IMR-90 (cell line): ENCODE measurements around the gene ZFR2. TPM values are rescaled to one million over a fixed set of nuclear protein-coding genes. Genes with fewer than 3 reads are reported as not detected.

ENCODE experiments used
- ATAC-seq: fragments of 200-7000 bp; cut with Tn5 transposase; 2 replicates; pipeline ENCODE4 v1.9.1; 2020; ENCODE audit warnings: low read depth, mild to moderate bottlenecking, moderate library complexity
- BruUV-seq: library from RNA; stranded (reverse); fragments of 400-500 nt; replicated peaks from 2 replicates; lab custom pipeline; 2021; lab: Mats Ljungman, UMichigan
- CTCF ChIA-PET: fragments of 300-600 bp; formaldehyde crosslinking; extraction: SDS; loops from one replicate; lab custom pipeline; 2021; ENCODE audit warnings: antibody characterized with exemption; lab: Yijun Ruan, JAX
- POLR2A ChIA-PET: fragments of 300-600 bp; sonication (Branson Sonifier 250); formaldehyde crosslinking; loops from one replicate; lab custom pipeline; 2022; ENCODE audit warnings: antibody characterized with exemption; ENCODE audit not compliant: unreplicated experiment; lab: Charles Lee
- DNase-seq: peaks from one replicate; pipeline ENCODE4 v3.0.0; 2013
- H2AFZ ChIP-seq: replicated peaks from 2 replicates; pipeline ENCODE3; 2013; ENCODE audit warnings: low read length, mild to moderate bottlenecking; ENCODE audit not compliant: poor library complexity
- H2AK5ac ChIP-seq: 2 replicates; pipeline ENCODE4 v1.6.1; 2013; ENCODE audit warnings: low read depth, low read length, inconsistent platforms
- H2AK9ac ChIP-seq: replicated peaks from 2 replicates; pipeline ENCODE3; 2013; ENCODE audit warnings: mild to moderate bottlenecking, low read depth, low read length, moderate library complexity; ENCODE audit not compliant: poor library complexity
- H2BK120ac ChIP-seq: 2 replicates; pipeline ENCODE4 v1.6.1; 2013; ENCODE audit warnings: low read depth, low read length, inconsistent platforms
- H2BK15ac ChIP-seq: 3 replicates; pipeline ENCODE4 v1.6.1; 2013; ENCODE audit warnings: low read depth, low read length, inconsistent platforms
- H2BK20ac ChIP-seq: 2 replicates; pipeline ENCODE4 v1.6.1; 2013; ENCODE audit warnings: low read depth, mild to moderate bottlenecking, inconsistent platforms, low read length, moderate library complexity
- H2BK5ac ChIP-seq: 2 replicates; pipeline ENCODE4 v1.6.1; 2013; ENCODE audit warnings: mild to moderate bottlenecking, low read depth, low read length, inconsistent platforms; ENCODE audit not compliant: poor library complexity, severe bottlenecking
- H3K14ac ChIP-seq: replicated peaks from 2 replicates; pipeline ENCODE4 v1.6.1; 2013; ENCODE audit warnings: low read depth, low read length, inconsistent platforms
- H3K18ac ChIP-seq: 2 replicates; pipeline ENCODE4 v1.6.1; 2013; ENCODE audit warnings: low read depth, low read length, control low read depth
- H3K23ac ChIP-seq: 2 replicates; pipeline ENCODE4 v1.6.1; 2013; ENCODE audit warnings: low read depth, low read length, inconsistent platforms
- H3K27ac ChIP-seq: 2 replicates; pipeline ENCODE4 v1.5.1; 2013; ENCODE audit warnings: mild to moderate bottlenecking, control low read depth, low read length; ENCODE audit not compliant: insufficient read depth
- H3K27me3 ChIP-seq: 2 replicates; pipeline ENCODE4 v1.6.1; 2013; ENCODE audit warnings: low read length; ENCODE audit not compliant: control insufficient read depth, insufficient read depth
- H3K36me3 ChIP-seq: 2 replicates; pipeline ENCODE4 v1.6.1; 2013; ENCODE audit warnings: low read length, mixed read lengths; ENCODE audit not compliant: control insufficient read depth, insufficient read depth
- H3K4ac ChIP-seq: 2 replicates; pipeline ENCODE4 v1.6.1; 2013; ENCODE audit warnings: low read depth, low read length, inconsistent platforms
- H3K4me1 ChIP-seq: 2 replicates; pipeline ENCODE4 v1.6.1; 2013; ENCODE audit warnings: low read length, mixed read lengths; ENCODE audit not compliant: control insufficient read depth, insufficient read depth
- H3K4me2 ChIP-seq: 2 replicates; pipeline ENCODE4 v1.6.1; 2013; ENCODE audit warnings: low read depth, mild to moderate bottlenecking, control low read depth, low read length, moderate library complexity
- H3K4me3 ChIP-seq: 2 replicates; pipeline ENCODE4 v1.5.1; 2013; ENCODE audit warnings: low read depth, mild to moderate bottlenecking, control low read depth, low read length, moderate library complexity; ENCODE audit not compliant: insufficient read depth
- H3K56ac ChIP-seq: 2 replicates; pipeline ENCODE4 v1.6.1; 2013; ENCODE audit warnings: low read length, inconsistent platforms; ENCODE audit not compliant: insufficient read depth; ENCODE audit errors: extremely low read depth
- H3K79me1 ChIP-seq, 2 experiments: 2 replicates each; pipeline ENCODE4 v1.6.1; 2013; ENCODE audit warnings: low read length in 2 of 2, inconsistent platforms in 1 of 2, low read depth in 1 of 2
- H3K9ac ChIP-seq: 2 replicates; pipeline ENCODE4 v1.6.1; 2013; ENCODE audit warnings: low read depth, low read length, control low read depth
- H3K9me1 ChIP-seq: 2 replicates; pipeline ENCODE4 v1.6.1; 2013; ENCODE audit warnings: low read length, inconsistent platforms; ENCODE audit not compliant: insufficient read depth
- H3K9me3 ChIP-seq: 2 replicates; pipeline ENCODE4 v1.6.1; 2013; ENCODE audit warnings: low read length; ENCODE audit not compliant: control insufficient read depth, insufficient read depth
- H4K20me1 ChIP-seq: 2 replicates; pipeline ENCODE4 v1.6.1; 2013; ENCODE audit warnings: low read length, inconsistent platforms; ENCODE audit not compliant: insufficient read depth
- H4K5ac ChIP-seq: 2 replicates; pipeline ENCODE4 v1.6.1; 2013; ENCODE audit warnings: mild to moderate bottlenecking, low read depth, low read length, control low read depth
- H4K8ac ChIP-seq, 2 experiments: 2 replicates each; pipeline ENCODE4 v1.6.1; 2013; ENCODE audit warnings: low read depth in 2 of 2, low read length in 2 of 2, control low read depth in 1 of 2, inconsistent platforms in 1 of 2
- H4K91ac ChIP-seq: 2 replicates; pipeline ENCODE4 v1.6.1; 2013; ENCODE audit warnings: low read depth, low read length, inconsistent platforms; ENCODE audit not compliant: insufficient read depth
- CHD1 ChIP-seq: IDR thresholded peaks from 2 replicates; pipeline ENCODE4 v1.6.1; 2012; ENCODE audit warnings: low read depth, low read length, improper control_type of control experiment
- ELK1 ChIP-seq: fragments of 150-350 bp; IDR thresholded peaks from 2 replicates; pipeline ENCODE4 v1.6.1; 2016; ENCODE audit warnings: low read depth, mild to moderate bottlenecking, low read length, moderate library complexity, borderline replicate concordance
- FOS ChIP-seq: fragments of 150-350 bp; IDR thresholded peaks from 2 replicates; pipeline ENCODE4 v1.6.1; 2016; ENCODE audit warnings: low read depth, low read length
- MXI1 ChIP-seq: IDR thresholded peaks from 2 replicates; pipeline ENCODE4 v1.6.1; 2012; ENCODE audit warnings: low read depth, mild to moderate bottlenecking, low read length, moderate library complexity, borderline replicate concordance
- NFE2L2 ChIP-seq: fragments of 150-350 bp; IDR thresholded peaks from 2 replicates; pipeline ENCODE4 v1.6.1; 2016; ENCODE audit warnings: low read depth, mild to moderate bottlenecking, low read length
- POLR2A ChIP-seq: IDR thresholded peaks from 2 replicates; pipeline ENCODE4 v1.6.1; 2012; ENCODE audit warnings: mild to moderate bottlenecking, low read depth, low read length
- WGBS, 2 experiments: methylation state at CpG; one replicate each; pipeline versions ENCODE4 v1.1.5 to v1.1.7; 2013; ENCODE audit warnings: missing lambda C conversion rate in 2 of 2; ENCODE audit not compliant: insufficient read length in 1 of 2; ENCODE audit errors: extremely low coverage in 2 of 2; 5-methylcytosine and 5-hydroxymethylcytosine counted together
- dilution Hi-C: fragments of 300-500 bp; cut with HindIII; formaldehyde crosslinking; loops from one replicate; pipeline ENCODE4 v1.14.3; 2018; ENCODE audit warnings: low sequenced_read_pairs; ENCODE audit not compliant: unreplicated experiment
- in situ Hi-C: fragments of 300-500 bp; cut with MboI; formaldehyde crosslinking; loops from 3 replicates; pipeline ENCODE4 v1.14.3; 2019; ENCODE audit warnings: low sequenced_read_pairs, inconsistent platforms, mixed read lengths
- intact Hi-C: fragments of 100-400 bp; cut with micrococcal nuclease; formaldehyde crosslinking; loops from 2 replicates; pipeline ENCODE4 v1.10.0; 2022
- polyA plus RNA-seq, 3 experiments: library from polyadenylated mRNA; depleted of rRNA; stranded (reverse); fragments of >200 nt; gene quantifications; 2 replicates each; pipeline ENCODE4 v1.2.3, GENCODE V29; 2012; ENCODE audit warnings: low replicate concordance in 1 of 3
- total RNA-seq: library from RNA; depleted of rRNA; stranded (reverse); fragments of >200 nt; gene quantifications from 2 replicates; pipeline ENCODE4 v1.2.3, GENCODE V29; 2012

ZFR2 gene
- total and polyA plus RNA-seq, 2 of the 4 experiments (the other 2 are of a cell fraction): 0.19 TPM; not detected in 1

- POLR2A ChIA-PET: no interaction called here
- H3K9ac ChIP-seq: no peak overlapping the region
- no peak overlapping the region for H3K56ac ChIP-seq
- no peak overlapping the region for H4K5ac ChIP-seq
- in situ Hi-C loops (no loop called here), dilution Hi-C loops (no loop called here), intact Hi-C loops (no loop called here)
- H2BK5ac ChIP-seq: no peak overlapping the region
- no peak overlapping the region for H2BK20ac ChIP-seq
- no peak overlapping the region for H4K91ac ChIP-seq
- no peak overlapping the region for H3K4me2 ChIP-seq
- CTCF ChIA-PET: no interaction called here
- no peak overlapping the region for H4K8ac ChIP-seq
- peaks cover 28% of the 10 kb centered on the region for H3K27me3 ChIP-seq
- peak overlapping the region; percentile 72 for H2AK9ac ChIP-seq
- H2AFZ ChIP-seq: no peak overlapping the region
- H3K79me1 ChIP-seq: no peaks in the 10 kb centered on the region
- H3K18ac ChIP-seq: no peak overlapping the region
- H3K14ac ChIP-seq: no peak overlapping the region
- WGBS, 2 experiments: 86% methylated on average over 19 of the region's 19 CpGs; no CpG with 5 or more reads in 1 of the 2 experiments
- H3K27ac ChIP-seq: no peak overlapping the region
- no peak overlapping the region for H3K4ac ChIP-seq
- ATAC-seq: no peak
- H3K9me3 ChIP-seq: peaks cover 13% of the 10 kb centered on the region
- no peak overlapping the region for H2AK5ac ChIP-seq
- no peak for TF ChIP-seq NFE2L2
- no peak for TF ChIP-seq POLR2A
- no peak for TF ChIP-seq FOS
- TF ChIP-seq ELK1: no peak
- no peak for TF ChIP-seq CHD1
- TF ChIP-seq MXI1: no peak
- no peaks in the 10 kb centered on the region for H3K4me1 ChIP-seq
- no peak overlapping the region for H2BK120ac ChIP-seq
- DNase-seq: no peak
- H3K23ac ChIP-seq: no peak overlapping the region
- H4K20me1 ChIP-seq: no peaks in the 10 kb centered on the region; the same call in 1 of the 2 replicates
- no peaks in the 10 kb centered on the region for H3K36me3 ChIP-seq
- no peak overlapping the region for H3K4me3 ChIP-seq
- no peak overlapping the region for H2BK15ac ChIP-seq
- no peaks in the 10 kb centered on the region for H3K9me1 ChIP-seq
- BruUV-seq: no TSS peak
These were observed 13.5 kb downstream of the ZFR2 start for GRCh38 chr19:3855320-3855719.
